Lower lobe of right lung (tissue), 2 donors: ENCODE data around the gene TACC2. TPM values are rescaled to one million over a fixed set of nuclear protein-coding genes. Genes with fewer than 3 reads are reported as not detected.
A peak's percentile ranks its signal among the peaks of the same experiment; 100 is the strongest.

Experiments used
- ATAC-seq, 2 donors: fragments of 200-7000 bp; cut with Tn5 transposase; one replicate each; pipeline ENCODE4 v1.9.1; 2020 to 2022; ENCODE audit warnings: mild to moderate bottlenecking in 2 of 2, moderate library complexity in 2 of 2
- DNase-seq: peaks from one replicate; pipeline ENCODE4 v3.0.0-alpha.2; 2020
- H3K27ac ChIP-seq: fragments of 200-600 bp; one replicate; pipeline ENCODE4 v1.8.0; 2022
- H3K27me3 ChIP-seq: fragments of 200-600 bp; one replicate; pipeline ENCODE4 v1.8.0; 2022; ENCODE audit warnings: low read depth
- H3K36me3 ChIP-seq: fragments of 200-600 bp; one replicate; pipeline ENCODE4 v1.8.0; 2022; ENCODE audit warnings: mild to moderate bottlenecking
- H3K4me1 ChIP-seq: fragments of 200-600 bp; one replicate; pipeline ENCODE4 v1.8.0; 2022
- H3K4me3 ChIP-seq: fragments of 200-600 bp; one replicate; pipeline ENCODE4 v1.8.0; 2022; ENCODE audit warnings: mild to moderate bottlenecking
- H3K9me3 ChIP-seq: fragments of 200-600 bp; one replicate; pipeline ENCODE4 v1.8.0; 2022
- intact Hi-C: fragments of 100-400 bp; cut with DNase I; formaldehyde crosslinking; loops from one replicate; pipeline ENCODE4 v1.11.0; 2022
- total RNA-seq: library from RNA; stranded (reverse); fragmentation: NEBNext Ultra II Directional; extraction: Animal tissue kit (Norgen Biotek cat#: 25700); gene quantifications from one replicate; pipeline ENCODE4 v1.2.1, GENCODE V29; 2021
- TF ChIP-seq, protein P1 (sequence below): fragments of 200-600 bp; IDR thresholded peaks from one replicate; pipeline ENCODE4 v1.8.0; 2022; ENCODE audit warnings: antibody characterized with exemption, mild to moderate bottlenecking
- donor health status: DM: no; HTN: yes; CAD: no; lungs with severe emphysema.

Gene TACC2
- total RNA-seq, 1 donor from 2014 or later, result 141 TPM

DNA sequence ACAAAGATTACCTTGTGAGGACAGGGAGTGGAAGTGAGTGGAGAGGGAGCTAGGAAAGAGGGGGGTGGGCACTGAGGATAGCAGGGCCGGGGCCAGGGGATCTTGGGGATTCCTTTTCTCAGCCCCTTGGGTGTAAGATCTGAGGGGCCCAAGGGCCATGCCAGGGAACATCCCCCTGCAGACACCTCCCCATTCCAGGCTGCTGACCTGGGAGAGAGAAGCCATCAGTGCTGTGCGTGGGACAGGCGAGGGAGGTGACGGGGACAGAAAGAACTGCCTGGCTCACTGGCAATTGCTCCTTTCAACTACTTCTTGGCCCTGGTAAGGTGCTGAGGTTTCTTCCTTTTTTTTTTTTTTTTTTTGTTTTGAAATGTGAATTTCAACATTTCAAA lies 270.1 kb downstream of the TACC2 start:
- Histone ChIP-seq H3K4me3 (no peak overlapping the region), H3K4me1 (no peaks in the 10 kb centered on the region), H3K27me3 (no peaks in the 10 kb centered on the region), H3K36me3 (peaks cover 30% of the 10 kb centered on the region), H3K9me3 (peaks cover 3% of the 10 kb centered on the region), H3K27ac (no peak overlapping the region)
- intact Hi-C loops, result no loop called here
- ATAC-seq (peak; percentile 25 to 52), DNase-seq (no peak)
- TF ChIP-seq, protein P1, sequence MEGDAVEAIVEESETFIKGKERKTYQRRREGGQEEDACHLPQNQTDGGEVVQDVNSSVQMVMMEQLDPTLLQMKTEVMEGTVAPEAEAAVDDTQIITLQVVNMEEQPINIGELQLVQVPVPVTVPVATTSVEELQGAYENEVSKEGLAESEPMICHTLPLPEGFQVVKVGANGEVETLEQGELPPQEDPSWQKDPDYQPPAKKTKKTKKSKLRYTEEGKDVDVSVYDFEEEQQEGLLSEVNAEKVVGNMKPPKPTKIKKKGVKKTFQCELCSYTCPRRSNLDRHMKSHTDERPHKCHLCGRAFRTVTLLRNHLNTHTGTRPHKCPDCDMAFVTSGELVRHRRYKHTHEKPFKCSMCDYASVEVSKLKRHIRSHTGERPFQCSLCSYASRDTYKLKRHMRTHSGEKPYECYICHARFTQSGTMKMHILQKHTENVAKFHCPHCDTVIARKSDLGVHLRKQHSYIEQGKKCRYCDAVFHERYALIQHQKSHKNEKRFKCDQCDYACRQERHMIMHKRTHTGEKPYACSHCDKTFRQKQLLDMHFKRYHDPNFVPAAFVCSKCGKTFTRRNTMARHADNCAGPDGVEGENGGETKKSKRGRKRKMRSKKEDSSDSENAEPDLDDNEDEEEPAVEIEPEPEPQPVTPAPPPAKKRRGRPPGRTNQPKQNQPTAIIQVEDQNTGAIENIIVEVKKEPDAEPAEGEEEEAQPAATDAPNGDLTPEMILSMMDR, result no peak

DNA sequence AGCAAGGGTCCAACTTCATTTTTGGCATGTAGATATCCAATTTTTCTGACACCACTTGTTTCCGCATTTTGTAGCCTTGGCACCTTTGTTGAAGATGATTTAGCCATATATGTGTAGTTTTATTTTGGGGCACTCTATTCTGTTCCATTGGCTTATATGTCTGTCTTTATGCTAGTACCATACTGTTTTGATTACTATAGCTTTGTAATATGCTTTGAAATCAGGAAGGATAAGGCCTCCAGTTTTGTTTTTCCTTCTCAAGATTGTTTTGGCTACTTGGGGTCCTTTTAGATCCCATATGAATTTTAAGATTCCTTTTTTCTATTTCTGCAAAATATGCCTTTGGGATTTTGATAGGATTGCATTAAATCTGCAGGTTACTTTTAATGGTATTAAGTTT lies 272.6 kb downstream of the TACC2 start:
- H3K27ac ChIP-seq, result no peak overlapping the region
- H3K27me3 ChIP-seq, result no peaks in the 10 kb centered on the region
- intact Hi-C loops, result no loop called here
- no peak overlapping the region for H3K4me3 ChIP-seq
- DNase-seq (no peak), ATAC-seq (no peak)
- no peaks in the 10 kb centered on the region for H3K4me1 ChIP-seq
- TF ChIP-seq, protein P1, result no peak
- peaks cover 3% of the 10 kb centered on the region for H3K9me3 ChIP-seq
- peaks cover 20% of the 10 kb centered on the region for H3K36me3 ChIP-seq

DNA sequence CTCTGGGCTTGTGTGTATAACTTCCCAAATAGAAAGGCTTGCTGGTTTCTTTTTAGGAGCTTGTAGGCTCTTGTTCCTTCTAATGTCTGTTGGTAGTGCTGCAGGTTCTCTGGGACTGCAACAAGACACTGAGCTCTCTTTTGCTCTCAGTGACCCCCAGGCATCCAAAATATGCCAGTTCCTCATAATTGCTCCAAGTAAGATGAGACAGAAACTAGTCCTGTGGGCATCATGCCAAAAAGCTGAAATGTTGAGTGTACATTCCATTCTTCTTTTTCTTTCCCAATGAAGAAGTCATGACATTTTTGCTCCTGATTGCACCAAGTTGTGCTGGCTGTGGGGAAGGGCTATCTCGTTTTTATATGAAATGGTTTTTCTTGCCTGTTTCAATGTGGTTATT lies 275.0 kb downstream of the TACC2 start:
- TF ChIP-seq, protein P1, result no peak
- DNase-seq, result no peak
- H3K4me1 ChIP-seq, result peaks cover 5% of the 10 kb centered on the region

DNA sequence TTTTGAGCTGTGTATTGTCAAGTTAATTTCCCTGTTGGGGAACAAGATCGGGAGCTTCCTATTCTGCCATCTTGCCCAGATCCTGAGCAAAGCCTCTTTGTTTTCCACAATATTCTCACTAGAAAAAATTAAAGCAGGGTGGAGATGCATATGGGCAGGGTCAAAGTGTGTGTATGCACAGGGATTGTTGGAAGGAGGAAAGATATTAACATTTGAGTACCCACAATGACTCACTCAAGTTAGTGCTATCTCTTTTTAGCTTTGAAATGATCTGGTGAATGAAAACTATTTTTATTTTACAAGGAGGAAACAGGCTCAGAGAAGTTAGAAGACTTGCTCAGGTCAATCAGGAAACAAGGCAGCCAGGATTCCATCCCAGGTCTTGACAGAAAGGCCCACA lies 275.5 kb downstream of the TACC2 start:
- no peak overlapping the region for H3K4me3 ChIP-seq
- intact Hi-C loops, result no loop called here

More for the DNA sequence above, 275.0 kb downstream of the TACC2 start:
- H3K27me3 ChIP-seq, result no peaks in the 10 kb centered on the region
- peaks cover 3% of the 10 kb centered on the region for H3K9me3 ChIP-seq
- intact Hi-C loops, result no loop called here
- H3K27ac ChIP-seq, result no peak overlapping the region
- peaks cover 13% of the 10 kb centered on the region for H3K36me3 ChIP-seq
- ATAC-seq, result no peak
- no peak overlapping the region for H3K4me3 ChIP-seq

DNA sequence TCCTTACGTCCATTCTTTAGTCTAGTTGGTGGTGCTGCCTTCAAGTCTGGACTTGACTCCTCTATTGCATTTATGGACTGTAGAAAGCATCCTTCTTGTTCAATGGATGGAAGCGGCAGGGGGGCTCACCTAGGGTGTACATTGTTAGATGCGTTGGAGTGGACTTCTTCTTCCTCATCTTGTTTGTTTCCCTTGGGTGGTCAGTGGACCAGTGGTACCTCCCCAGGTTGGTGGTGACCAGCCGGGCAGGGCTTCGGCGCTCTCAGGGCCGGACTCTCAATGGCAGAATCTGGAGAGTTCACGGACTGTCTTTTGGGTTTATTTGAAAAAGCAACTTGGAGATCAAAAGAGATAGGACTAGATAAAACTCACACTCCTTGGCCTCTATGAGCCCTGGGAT lies 276.0 kb downstream of the TACC2 start:
- intact Hi-C loops, result no loop called here
- DNase-seq, result no peak
- peaks cover 5% of the 10 kb centered on the region for H3K4me1 ChIP-seq

More for the DNA sequence above, 275.5 kb downstream of the TACC2 start:
- DNase-seq (no peak), ATAC-seq (no peak)
- peaks cover 3% of the 10 kb centered on the region for H3K9me3 ChIP-seq
- no peak overlapping the region for H3K27ac ChIP-seq
- no peaks in the 10 kb centered on the region for H3K27me3 ChIP-seq
- H3K36me3 ChIP-seq, result peaks cover 13% of the 10 kb centered on the region
- TF ChIP-seq, protein P1, result no peak
- peaks cover 5% of the 10 kb centered on the region for H3K4me1 ChIP-seq

More for the DNA sequence above, 276.0 kb downstream of the TACC2 start:
- Histone ChIP-seq H3K36me3 (peaks cover 13% of the 10 kb centered on the region), H3K9me3 (peaks cover 3% of the 10 kb centered on the region), H3K27me3 (no peaks in the 10 kb centered on the region), H3K27ac (no peak overlapping the region), H3K4me3 (no peak overlapping the region)
- TF ChIP-seq, protein P1, result no peak
- ATAC-seq, result no peak
